ENCODE data around the gene THEMIS. TPM values are rescaled to one million over a fixed set of nuclear protein-coding genes. Genes with fewer than 3 reads are reported as not detected.

Gene THEMIS
- total RNA-seq, 1 experiment from 2014 or later: not detected

GRCh38 chr6:127748290-127748689, 152.6 kb downstream of the THEMIS start:
- CTCF ChIA-PET: no interaction called here
- POLR2A ChIA-PET: no interaction called here
- H3K9me3 Mint-ChIP-seq: no peaks in the 10 kb centered on the region
- TF ChIP-seq ATF3 (CRISPR knock-in tag; conservative IDR thresholded peaks at IDR 0.05) (no peak), STAT6 (CRISPR knock-in tag; conservative IDR thresholded peaks at IDR 0.05; ENCODE audit: low read depth) (no peak), GABPB1 (CRISPR knock-in tag; IDR thresholded peaks at IDR 0.05) (no peak), ZNF121 (CRISPR knock-in tag; IDR thresholded peaks at IDR 0.05) (no peak), CBFB (CRISPR knock-in tag; IDR thresholded peaks at IDR 0.05; ENCODE audit: low read depth) (no peak), CREM (CRISPR knock-in tag; IDR thresholded peaks at IDR 0.05) (no peak), ATF1 (CRISPR knock-in tag; IDR thresholded peaks at IDR 0.05) (no peak), IRF1 (CRISPR knock-in tag; IDR thresholded peaks at IDR 0.05) (no peak), ZNF416 (CRISPR knock-in tag; IDR thresholded peaks at IDR 0.05) (no peak), MXD4 (CRISPR knock-in tag; IDR thresholded peaks at IDR 0.05; ENCODE audit: borderline replicate concordance) (no peak), NFE2L1 (CRISPR knock-in tag; IDR thresholded peaks at IDR 0.05) (no peak), TCF7 (CRISPR knock-in tag; IDR thresholded peaks at IDR 0.05; ENCODE audit: low read depth) (no peak), E2F1 (CRISPR knock-in tag; IDR thresholded peaks at IDR 0.05) (no peak), ZNF532 (CRISPR knock-in tag; IDR thresholded peaks at IDR 0.05; ENCODE audit: borderline replicate concordance) (no peak), JAZF1 (CRISPR knock-in tag; IDR thresholded peaks at IDR 0.05) (no peak), TEAD4 (CRISPR knock-in tag; IDR thresholded peaks at IDR 0.05) (no peak), CTCF (IDR thresholded peaks at IDR 0.05) (no peak), ESRRA (CRISPR knock-in tag; IDR thresholded peaks at IDR 0.05; ENCODE audit: borderline replicate concordance) (no peak), FOXJ3 (CRISPR knock-in tag; IDR thresholded peaks at IDR 0.05; ENCODE audit: borderline replicate concordance) (no peak), AR (CRISPR knock-in tag; IDR thresholded peaks at IDR 0.05) (no peak)
- no peaks in the 10 kb centered on the region for H3K36me3 Mint-ChIP-seq
- no peak overlapping the region for H3K4me3 Mint-ChIP-seq
- no peak overlapping the region for H3K27ac Mint-ChIP-seq
- no peak for DNase-seq (ENCODE audit: low spot score)
- H3K4me1 Mint-ChIP-seq: no peaks in the 10 kb centered on the region
- no peak for ATAC-seq
- H3K27me3 Mint-ChIP-seq (ENCODE audit: low read depth): no peaks in the 10 kb centered on the region
